ENCODE measurements around the gene EP400.
"Not testable (repeated sequence)": the region's sequence is repeated elsewhere in the genome, so short reads cannot be mapped to it uniquely, and the experiment has no call there.

Gene EP400

DNA sequence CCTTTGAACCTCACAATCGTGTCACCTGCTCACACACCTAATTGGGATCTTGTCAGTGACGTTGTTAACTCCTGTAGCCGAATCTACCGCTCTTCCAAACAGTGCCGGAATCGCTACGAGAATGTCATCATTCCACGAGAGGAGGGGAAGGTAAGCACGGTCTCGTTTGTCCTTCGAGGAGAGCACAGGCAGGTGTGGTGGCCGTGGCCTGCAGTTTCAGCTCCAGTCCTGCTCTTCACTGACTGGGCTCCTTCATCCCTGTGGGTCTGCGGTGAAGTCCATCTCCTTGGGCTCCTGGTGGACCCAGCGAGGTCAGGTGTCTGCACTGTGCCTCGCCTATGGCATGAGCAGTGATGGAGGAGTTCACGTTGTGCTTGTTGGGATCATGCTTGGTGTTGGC is 96.0 kb downstream of the EP400 start:
- TF ChIP-seq, protein P1, sequence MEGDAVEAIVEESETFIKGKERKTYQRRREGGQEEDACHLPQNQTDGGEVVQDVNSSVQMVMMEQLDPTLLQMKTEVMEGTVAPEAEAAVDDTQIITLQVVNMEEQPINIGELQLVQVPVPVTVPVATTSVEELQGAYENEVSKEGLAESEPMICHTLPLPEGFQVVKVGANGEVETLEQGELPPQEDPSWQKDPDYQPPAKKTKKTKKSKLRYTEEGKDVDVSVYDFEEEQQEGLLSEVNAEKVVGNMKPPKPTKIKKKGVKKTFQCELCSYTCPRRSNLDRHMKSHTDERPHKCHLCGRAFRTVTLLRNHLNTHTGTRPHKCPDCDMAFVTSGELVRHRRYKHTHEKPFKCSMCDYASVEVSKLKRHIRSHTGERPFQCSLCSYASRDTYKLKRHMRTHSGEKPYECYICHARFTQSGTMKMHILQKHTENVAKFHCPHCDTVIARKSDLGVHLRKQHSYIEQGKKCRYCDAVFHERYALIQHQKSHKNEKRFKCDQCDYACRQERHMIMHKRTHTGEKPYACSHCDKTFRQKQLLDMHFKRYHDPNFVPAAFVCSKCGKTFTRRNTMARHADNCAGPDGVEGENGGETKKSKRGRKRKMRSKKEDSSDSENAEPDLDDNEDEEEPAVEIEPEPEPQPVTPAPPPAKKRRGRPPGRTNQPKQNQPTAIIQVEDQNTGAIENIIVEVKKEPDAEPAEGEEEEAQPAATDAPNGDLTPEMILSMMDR (conservative IDR thresholded peaks at IDR 0.05; ENCODE audit: low read depth, low read length), result no peak
- H3K4me3 ChIP-seq (ENCODE audit: low read depth, low read length), result no peak overlapping the region
- DNase-seq (ENCODE audit: low read depth), result no peak

DNA sequence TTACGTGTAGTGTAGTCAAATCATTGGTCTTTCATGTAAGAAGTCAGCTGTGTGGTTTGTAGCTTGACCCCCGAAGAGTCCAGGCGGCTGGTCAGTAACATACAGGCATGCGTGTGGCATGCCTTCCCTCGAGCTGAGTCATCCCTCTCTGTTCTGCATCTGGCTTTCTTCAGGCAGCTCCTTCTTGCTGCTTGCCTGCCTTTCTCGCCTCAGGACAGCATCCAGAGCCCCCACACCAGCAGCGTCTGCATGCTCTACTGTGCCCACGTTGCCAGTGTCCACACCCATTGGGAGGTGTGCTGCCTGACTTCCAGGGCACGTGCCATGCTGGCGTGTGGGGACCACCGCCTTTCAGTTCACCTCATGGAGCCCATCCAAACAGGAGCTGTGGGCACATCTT is 96.8 kb downstream of the EP400 start:
- TF ChIP-seq, protein P1 (conservative IDR thresholded peaks at IDR 0.05; ENCODE audit: low read depth, low read length), result no peak
- DNase-seq (ENCODE audit: low read depth), result peak; percentile 97
- H3K4me3 ChIP-seq (ENCODE audit: low read depth, low read length), result no peak overlapping the region

DNA sequence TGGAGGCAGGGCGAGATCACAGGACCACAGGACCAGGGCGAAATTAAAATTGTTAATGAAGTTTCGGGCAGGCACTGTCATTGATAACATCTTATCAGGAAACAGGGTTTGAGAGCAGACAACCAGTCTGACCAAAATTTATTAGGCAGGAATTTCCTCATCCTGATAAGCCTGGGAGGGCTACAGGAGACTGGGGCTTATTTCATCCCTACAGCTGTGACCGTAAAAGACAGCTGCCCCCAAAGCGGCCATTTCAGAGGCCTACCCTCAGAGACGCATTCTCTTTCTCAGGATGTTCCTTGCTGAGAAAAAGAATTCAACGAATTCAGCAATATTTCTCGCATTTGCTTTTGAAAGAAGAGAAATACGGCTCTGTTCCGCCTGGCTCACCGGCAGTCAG is 97.9 kb downstream of the EP400 start:
- not testable (repeated sequence) for DNase-seq (ENCODE audit: low read depth); H3K4me3 ChIP-seq (ENCODE audit: low read depth, low read length)

DNA sequence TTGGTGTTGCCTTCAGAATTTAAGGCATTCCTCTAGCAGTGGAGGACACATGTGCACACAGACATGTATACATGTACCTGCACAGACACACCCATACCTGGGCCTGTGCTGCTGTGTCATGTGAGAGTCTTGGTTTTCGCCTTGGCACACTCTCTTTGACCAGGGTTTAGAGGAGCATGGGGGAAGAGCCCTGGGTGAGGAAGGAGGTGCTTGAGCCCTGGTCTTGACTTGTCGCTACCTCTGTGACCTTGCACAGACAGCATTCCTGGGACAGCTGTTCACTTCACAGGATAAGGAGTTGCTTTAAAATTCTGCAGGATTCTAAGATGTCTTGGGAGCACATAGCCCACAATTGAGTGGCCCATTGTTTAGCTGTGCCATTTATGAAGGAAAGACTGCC is 99.7 kb downstream of the EP400 start:
- no peak for DNase-seq (ENCODE audit: low read depth)
- TF ChIP-seq, protein P1 (conservative IDR thresholded peaks at IDR 0.05; ENCODE audit: low read depth, low read length), result no peak
- H3K4me3 ChIP-seq (ENCODE audit: low read depth, low read length), result no peak overlapping the region

DNA sequence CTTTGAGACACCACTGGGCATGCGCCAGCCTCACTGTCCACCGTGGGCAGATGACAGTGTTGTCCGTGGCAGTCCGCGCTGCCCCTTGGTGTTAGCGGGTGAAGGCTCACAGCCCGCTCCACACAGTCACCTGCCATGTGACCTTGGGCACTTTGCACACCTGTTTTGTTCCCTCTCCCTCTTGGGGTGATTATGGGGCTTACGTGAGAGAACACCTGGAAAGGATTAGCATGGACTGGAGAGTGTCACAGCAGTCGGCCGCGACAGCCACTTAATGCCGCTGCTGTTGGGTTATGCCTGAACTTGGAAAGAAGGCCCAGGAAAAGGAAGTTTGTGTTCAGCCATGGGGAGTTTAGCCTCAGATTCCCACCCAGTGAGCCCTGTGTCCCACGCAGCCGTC is 100.1 kb downstream of the EP400 start:
- TF ChIP-seq, protein P1 (conservative IDR thresholded peaks at IDR 0.05; ENCODE audit: low read depth, low read length), result no peak
- no peak for DNase-seq (ENCODE audit: low read depth)
- H3K4me3 ChIP-seq (ENCODE audit: low read depth, low read length), result no peak overlapping the region

DNA sequence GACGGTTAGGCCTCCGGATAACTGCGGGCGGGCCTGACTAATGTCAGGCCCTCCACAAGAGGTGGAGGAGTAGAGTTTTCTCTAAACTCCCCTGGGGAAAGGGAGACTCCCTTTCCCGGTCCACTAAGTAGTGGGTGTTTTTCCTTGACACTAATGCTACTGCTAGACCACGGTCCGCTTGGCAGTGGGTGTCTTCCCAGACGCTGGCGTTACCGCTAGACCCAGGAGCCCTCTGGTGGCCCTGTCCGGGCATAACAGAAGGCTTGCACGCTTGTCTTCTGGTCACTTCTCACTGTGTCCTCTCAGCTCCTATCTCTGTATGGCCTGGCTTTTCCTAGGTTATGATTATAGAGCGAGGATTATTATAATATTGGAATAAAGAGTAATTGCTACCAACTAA is 102.0 kb downstream of the EP400 start:
- TF ChIP-seq, protein P1 (conservative IDR thresholded peaks at IDR 0.05; ENCODE audit: low read depth, low read length), result peak; percentile 60
- H3K4me3 ChIP-seq (ENCODE audit: low read depth, low read length), result not testable (repeated sequence)
- peak; percentile 56 for DNase-seq (ENCODE audit: low read depth)

DNA sequence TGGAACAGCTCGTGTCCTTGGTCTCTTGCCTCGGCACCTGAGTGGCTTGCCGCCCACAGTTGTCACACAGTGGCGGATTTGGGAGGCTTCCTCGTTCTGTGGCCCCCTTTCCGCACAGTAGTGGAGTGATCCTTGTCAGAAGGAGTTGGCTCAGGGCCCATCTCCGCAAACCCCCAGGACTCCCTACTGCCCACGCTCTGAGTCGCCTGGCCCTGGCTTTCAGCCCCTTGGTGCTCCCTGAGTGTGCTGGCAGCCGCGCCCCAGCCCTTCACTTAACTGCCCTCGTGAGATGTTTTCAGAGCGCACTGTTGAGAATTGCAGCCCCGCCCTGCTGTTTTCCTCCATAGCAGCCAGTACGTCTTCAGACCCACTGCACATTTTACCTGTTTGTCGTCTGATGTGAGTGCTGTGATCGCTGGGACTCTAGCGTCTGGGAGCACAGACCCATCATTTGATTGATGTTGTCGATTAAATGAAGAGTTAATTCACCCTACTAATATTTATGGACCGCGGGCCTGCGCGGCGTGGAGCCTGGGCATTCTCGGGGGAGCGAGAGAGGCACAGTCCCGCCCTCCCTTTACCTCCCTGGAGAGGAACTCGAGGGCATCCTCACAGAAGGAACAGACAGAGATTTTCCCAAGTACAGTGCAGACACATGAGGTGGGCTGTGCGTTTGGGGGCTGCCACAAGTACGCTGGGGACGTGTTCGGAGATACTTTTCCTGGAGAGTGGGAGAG is 102.6 kb downstream of the EP400 start:
- TF ChIP-seq, protein P1 (conservative IDR thresholded peaks at IDR 0.05; ENCODE audit: low read depth, low read length), result no peak
- no peak overlapping the region for H3K4me3 ChIP-seq (ENCODE audit: low read depth, low read length)
- no peak for DNase-seq (ENCODE audit: low read depth)
